HEK293 (cell line): ENCODE results near the gene BAHD1.

Experiments used
- CTCF ChIP-seq: fragments of 450-650 bp; formaldehyde crosslinking; IDR thresholded peaks from 2 replicates; pipeline ENCODE4 v1.5.1; 2016; ENCODE audit warnings: missing biosample characterization, missing genetic modification characterization
- ZNF175 ChIP-seq: fragments of 450-650 bp; formaldehyde crosslinking; IDR thresholded peaks from 2 replicates; pipeline ENCODE4 v1.5.1; 2016; ENCODE audit warnings: missing biosample characterization, missing genetic modification characterization
- ZNF792 ChIP-seq: fragments of 450-650 bp; formaldehyde crosslinking; IDR thresholded peaks from 2 replicates; pipeline ENCODE4 v1.5.1; 2016; ENCODE audit warnings: missing biosample characterization, missing genetic modification characterization
- TF ChIP-seq, protein P1 (sequence below): fragments of 450-650 bp; formaldehyde crosslinking; IDR thresholded peaks from 2 replicates; pipeline ENCODE4 v1.5.1; 2016; ENCODE audit warnings: missing biosample characterization, missing genetic modification characterization

DNA sequence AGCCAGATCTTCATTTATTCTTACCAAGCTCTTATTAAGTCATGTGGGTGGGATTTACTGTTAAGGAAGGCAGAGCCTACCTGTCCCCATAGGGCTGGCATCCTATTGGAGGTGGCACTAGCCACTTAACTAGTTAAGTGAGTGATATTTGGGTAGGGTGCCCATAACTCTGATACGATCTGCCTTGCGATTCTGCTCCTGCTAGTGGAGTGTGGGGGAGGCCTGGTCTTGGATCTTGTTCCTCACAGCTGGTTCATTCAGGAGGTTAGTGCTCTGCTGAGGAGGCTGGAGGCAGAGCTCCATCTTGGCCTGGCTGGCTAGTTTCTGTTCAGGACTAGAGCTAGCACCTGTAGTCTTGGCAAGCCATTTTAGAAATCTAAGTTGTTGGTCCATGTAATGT, 9.3 kb downstream of the BAHD1 start:
- TF ChIP-seq CTCF (tag by site-specific recombination) (no peak), ZNF175 (tag by site-specific recombination) (no peak), ZNF792 (tag by site-specific recombination) (no peak)
- TF ChIP-seq, protein P1, sequence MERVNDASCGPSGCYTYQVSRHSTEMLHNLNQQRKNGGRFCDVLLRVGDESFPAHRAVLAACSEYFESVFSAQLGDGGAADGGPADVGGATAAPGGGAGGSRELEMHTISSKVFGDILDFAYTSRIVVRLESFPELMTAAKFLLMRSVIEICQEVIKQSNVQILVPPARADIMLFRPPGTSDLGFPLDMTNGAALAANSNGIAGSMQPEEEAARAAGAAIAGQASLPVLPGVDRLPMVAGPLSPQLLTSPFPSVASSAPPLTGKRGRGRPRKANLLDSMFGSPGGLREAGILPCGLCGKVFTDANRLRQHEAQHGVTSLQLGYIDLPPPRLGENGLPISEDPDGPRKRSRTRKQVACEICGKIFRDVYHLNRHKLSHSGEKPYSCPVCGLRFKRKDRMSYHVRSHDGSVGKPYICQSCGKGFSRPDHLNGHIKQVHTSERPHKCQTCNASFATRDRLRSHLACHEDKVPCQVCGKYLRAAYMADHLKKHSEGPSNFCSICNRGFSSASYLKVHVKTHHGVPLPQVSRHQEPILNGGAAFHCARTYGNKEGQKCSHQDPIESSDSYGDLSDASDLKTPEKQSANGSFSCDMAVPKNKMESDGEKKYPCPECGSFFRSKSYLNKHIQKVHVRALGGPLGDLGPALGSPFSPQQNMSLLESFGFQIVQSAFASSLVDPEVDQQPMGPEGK (tag by site-specific recombination), result no peak
